NCI-H146 treated with DMSO at 0.1 percent for 48 hours (cell line): ENCODE results near the gene GTPBP3.
"Not testable (repeated sequence)": the region's sequence is repeated elsewhere in the genome, so short reads cannot be mapped to it uniquely, and the experiment has no call there.

Source experiments
- DNase-seq: peaks from one replicate; lab custom pipeline; 2025; ENCODE audit not compliant: unreplicated experiment; lab: John Stamatoyannopoulos, UW

Gene GTPBP3

GRCh38 chr19:17341386-17341785 lies 4.0 kb downstream of the GTPBP3 start:
- no peak for DNase-seq

GRCh38 chr19:17341845-17342244 lies 4.5 kb downstream of the GTPBP3 start:
- no peak for DNase-seq

- peak; percentile 50 for DNase-seq
Measured at GRCh38 chr19:17346109-17346671, 8.8 kb downstream of the GTPBP3 start.

GRCh38 chr19:17347361-17347760 lies 10.0 kb downstream of the GTPBP3 start:
- no peak for DNase-seq

GRCh38 chr19:17347877-17348276 lies 10.5 kb downstream of the GTPBP3 start:
- DNase-seq = no peak

- peak; percentile 34 for DNase-seq
Measured at GRCh38 chr19:17348700-17349099, 11.3 kb downstream of the GTPBP3 start.

- no peak for DNase-seq
Measured at GRCh38 chr19:17351815-17352435, 14.6 kb downstream of the GTPBP3 start.

- DNase-seq = no peak
Measured at GRCh38 chr19:17352608-17353280, 15.4 kb downstream of the GTPBP3 start.

GRCh38 chr19:17353386-17353785 lies 16.0 kb downstream of the GTPBP3 start:
- DNase-seq = no peak

GRCh38 chr19:17357078-17357666 lies 19.8 kb downstream of the GTPBP3 start:
- no peak for DNase-seq

GRCh38 chr19:17357724-17358123 lies 20.4 kb downstream of the GTPBP3 start:
- DNase-seq = no peak

- no peak for DNase-seq
Measured at GRCh38 chr19:17358395-17358794, 21.0 kb downstream of the GTPBP3 start.

- no peak for DNase-seq
Measured at GRCh38 chr19:17359905-17360800, 22.8 kb downstream of the GTPBP3 start.

- DNase-seq = not testable (repeated sequence)
Measured at GRCh38 chr19:17363852-17364605, 26.7 kb downstream of the GTPBP3 start.

GRCh38 chr19:17365361-17365760 lies 28.0 kb downstream of the GTPBP3 start:
- no peak for DNase-seq

- DNase-seq = no peak
Measured at GRCh38 chr19:17370026-17370587, 32.8 kb downstream of the GTPBP3 start.

- DNase-seq = no peak
Measured at GRCh38 chr19:17376935-17377600, 39.7 kb downstream of the GTPBP3 start, which contains the start of gene PLVAP. Gene PLVAP, minus strand, starts transcription at chr19:17377342. Its CDS starts 54 bp downstream, at chr19:17377288.

GRCh38 chr19:17378271-17378670 lies 40.9 kb downstream of the GTPBP3 start:
- no peak for DNase-seq

- DNase-seq = no peak
Measured at GRCh38 chr19:17379221-17379631, 41.9 kb downstream of the GTPBP3 start.
